GM12872 (cell line): ENCODE measurements around the gene FAM111B.

Experiments
- TF ChIP-seq, protein P1 (sequence below): IDR thresholded peaks from 3 replicates; pipeline ENCODE4 v1.5.1; 2011; ENCODE audit warnings: low read depth, mild to moderate bottlenecking, low read length, moderate library complexity; ENCODE audit not compliant: insufficient read depth

The FAM111B gene, protein sequence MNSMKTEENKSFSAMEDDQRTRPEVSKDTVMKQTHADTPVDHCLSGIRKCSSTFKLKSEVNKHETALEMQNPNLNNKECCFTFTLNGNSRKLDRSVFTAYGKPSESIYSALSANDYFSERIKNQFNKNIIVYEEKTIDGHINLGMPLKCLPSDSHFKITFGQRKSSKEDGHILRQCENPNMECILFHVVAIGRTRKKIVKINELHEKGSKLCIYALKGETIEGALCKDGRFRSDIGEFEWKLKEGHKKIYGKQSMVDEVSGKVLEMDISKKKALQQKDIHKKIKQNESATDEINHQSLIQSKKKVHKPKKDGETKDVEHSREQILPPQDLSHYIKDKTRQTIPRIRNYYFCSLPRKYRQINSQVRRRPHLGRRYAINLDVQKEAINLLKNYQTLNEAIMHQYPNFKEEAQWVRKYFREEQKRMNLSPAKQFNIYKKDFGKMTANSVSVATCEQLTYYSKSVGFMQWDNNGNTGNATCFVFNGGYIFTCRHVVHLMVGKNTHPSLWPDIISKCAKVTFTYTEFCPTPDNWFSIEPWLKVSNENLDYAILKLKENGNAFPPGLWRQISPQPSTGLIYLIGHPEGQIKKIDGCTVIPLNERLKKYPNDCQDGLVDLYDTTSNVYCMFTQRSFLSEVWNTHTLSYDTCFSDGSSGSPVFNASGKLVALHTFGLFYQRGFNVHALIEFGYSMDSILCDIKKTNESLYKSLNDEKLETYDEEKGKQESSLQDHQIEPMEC

GRCh38 chr11:59106363-59107336, at the start of gene FAM111B:
TSS of gene FAM111B (plus strand) at chr11:59107237. CDS start at chr11:59109626, 2,389 bp downstream.
- TF ChIP-seq, protein P1, sequence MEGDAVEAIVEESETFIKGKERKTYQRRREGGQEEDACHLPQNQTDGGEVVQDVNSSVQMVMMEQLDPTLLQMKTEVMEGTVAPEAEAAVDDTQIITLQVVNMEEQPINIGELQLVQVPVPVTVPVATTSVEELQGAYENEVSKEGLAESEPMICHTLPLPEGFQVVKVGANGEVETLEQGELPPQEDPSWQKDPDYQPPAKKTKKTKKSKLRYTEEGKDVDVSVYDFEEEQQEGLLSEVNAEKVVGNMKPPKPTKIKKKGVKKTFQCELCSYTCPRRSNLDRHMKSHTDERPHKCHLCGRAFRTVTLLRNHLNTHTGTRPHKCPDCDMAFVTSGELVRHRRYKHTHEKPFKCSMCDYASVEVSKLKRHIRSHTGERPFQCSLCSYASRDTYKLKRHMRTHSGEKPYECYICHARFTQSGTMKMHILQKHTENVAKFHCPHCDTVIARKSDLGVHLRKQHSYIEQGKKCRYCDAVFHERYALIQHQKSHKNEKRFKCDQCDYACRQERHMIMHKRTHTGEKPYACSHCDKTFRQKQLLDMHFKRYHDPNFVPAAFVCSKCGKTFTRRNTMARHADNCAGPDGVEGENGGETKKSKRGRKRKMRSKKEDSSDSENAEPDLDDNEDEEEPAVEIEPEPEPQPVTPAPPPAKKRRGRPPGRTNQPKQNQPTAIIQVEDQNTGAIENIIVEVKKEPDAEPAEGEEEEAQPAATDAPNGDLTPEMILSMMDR = 0 out of 3 replicates have a peak, but pooled peaks have one; percentile 5

- TF ChIP-seq, protein P1 = peak; percentile 90
Measured at GRCh38 chr11:59058120-59059033, 48.7 kb upstream of the FAM111B start.

DNA sequence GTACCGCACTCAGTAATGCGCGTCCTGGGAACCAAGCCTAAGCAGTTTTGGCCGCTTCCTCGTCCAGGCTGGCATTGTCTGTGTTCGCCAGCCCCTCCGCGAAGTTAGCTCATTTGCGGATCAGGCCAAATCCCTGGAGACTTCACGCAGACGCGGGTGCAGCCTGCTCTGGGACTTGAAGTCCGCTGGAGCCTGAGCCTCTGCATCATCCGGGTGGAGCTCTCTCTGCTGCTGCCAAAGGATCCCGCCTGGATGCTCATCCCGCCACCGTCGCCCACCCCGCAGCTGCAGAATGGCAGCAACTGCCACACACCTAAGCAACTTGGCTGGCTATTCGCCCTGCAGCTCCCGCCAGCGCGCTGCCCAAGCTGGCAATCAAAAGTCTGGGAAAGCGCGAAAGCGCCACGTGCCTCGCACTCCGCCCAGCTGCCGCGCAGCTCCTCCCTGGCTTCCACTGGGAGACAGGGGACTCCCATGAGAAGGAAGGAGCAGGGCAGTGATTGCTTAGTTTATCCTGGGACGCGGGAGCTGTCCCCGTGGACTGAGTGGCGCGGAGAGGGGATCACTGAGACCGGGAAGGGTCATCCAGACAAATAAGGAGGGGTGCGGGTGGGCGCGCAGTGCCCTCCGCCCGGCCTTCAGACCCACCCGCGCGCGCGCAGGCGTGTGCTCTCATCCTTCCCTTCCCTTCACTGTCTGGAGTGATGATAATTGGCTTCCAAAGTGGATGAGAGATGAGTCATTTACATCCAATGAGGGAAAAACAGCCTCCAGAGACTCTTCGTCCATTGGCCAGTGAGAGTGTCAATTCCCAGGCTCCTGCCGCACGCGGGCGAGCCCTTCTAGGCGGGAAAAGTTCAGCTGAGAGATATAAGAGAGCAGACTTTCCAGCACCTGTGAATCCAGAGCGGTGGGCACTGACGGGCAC, 44.2 kb upstream of the FAM111B start:
- TF ChIP-seq, protein P1 = no peak

- TF ChIP-seq, protein P1 = no peak
Measured at GRCh38 chr11:59069087-59069486, 38.0 kb upstream of the FAM111B start.

DNA sequence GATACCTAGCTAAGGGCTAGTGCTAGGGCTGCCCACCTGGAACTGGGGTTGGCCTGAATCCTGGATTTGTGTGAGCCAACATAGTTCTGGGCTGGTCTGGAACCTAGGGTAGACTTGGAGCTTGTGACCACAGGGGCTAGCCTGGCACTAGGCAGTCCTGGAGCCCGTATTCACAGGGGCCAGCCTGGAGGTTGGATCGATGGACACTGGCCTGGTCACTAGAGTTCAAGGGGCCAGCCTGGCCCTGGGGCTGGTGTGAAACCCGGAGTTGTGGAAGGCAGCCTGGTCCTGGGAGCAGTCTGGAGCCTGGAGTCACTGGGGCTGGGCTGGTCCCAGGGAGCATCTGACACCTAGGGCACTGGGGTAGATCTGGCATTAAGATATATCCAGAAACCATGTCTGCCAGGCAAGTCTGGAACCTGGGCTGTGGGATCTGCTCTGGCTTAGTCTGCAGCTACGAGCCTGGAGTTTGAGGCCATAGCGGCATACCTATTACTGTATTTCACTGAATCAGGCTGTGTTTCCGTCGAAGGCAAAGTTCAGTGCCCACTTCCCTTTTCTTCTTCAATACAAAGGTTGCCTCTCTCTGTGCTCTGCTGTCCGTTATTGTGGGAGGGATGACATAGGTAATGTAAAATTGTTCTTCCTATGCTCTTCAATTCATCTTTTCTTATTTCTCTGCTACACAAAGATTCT, 30.0 kb upstream of the FAM111B start:
- TF ChIP-seq, protein P1 = no peak
